Activated CD8-positive, alpha-beta memory T cell treated with anti-CD3 and anti-CD28 coated beads for 48 hours (primary cell): ENCODE measurements around the gene MS4A15.

Experiments used
- DNase-seq, 3 experiments: peaks; one replicate each; pipeline ENCODE4 v3.0.0-alpha.2; 2020; ENCODE audit warnings: low read depth in 2 of 3, low spot score in 2 of 3

The MS4A15 gene

DNA sequence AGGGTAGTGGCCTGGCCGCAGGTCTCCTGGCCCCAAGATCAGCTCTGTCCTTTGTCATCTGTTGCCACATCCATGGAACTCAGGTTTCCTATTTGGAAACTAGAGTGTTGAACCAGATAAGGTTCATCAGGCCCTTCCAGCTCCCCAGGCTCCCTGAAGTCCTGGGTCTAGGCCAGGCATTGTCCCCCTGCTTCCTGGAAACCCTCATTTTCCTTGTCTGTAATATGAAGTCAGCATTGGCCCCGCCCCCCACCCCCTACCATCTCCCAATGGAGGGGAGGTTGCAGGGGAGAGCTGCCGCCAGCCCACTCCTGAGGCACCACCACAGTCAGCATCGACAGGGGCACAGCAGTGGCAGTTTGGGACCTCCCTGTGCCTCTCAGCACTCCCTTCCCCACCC is 19.5 kb downstream of the MS4A15 start:
- DNase-seq, result no peak

DNA sequence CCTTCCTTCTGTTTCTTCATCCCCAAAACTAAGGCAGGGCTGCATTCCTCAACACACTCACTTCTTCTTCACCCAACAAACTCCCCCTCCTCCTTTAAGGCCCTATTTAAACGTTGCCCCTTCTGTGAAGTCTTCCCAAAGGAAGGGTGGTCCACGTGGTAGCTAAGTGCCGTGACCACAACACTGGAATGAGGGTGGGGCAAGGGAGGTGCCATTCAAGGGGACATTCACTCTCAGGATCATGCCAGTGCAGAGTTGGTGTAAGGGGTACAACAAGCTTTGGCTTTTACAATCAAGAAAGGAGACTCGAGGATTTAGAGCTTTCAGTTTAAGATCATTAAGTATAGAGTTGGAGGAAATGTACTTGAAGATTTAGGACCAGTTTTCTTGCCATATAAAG is 20.4 kb downstream of the MS4A15 start:
- no peak for DNase-seq

DNA sequence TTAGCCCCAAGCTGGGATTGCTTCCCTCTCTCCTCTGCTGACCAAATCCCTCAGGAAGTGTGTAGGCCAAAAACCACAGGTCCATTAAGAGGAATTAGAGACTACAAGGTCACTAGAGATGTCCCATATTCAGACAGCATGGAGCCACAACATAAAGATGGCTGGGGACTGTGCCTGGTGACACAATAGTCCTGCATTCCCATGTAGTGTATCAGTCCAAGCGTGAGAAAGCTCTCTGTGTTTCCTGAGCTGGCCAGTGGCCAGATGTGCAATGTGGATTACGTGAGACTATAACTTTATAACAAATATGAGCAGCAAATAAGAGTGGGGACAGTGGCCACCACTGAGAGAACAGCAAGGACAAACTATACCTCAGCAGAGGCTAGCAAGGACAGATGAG is 20.9 kb downstream of the MS4A15 start:
- no peak for DNase-seq

DNA sequence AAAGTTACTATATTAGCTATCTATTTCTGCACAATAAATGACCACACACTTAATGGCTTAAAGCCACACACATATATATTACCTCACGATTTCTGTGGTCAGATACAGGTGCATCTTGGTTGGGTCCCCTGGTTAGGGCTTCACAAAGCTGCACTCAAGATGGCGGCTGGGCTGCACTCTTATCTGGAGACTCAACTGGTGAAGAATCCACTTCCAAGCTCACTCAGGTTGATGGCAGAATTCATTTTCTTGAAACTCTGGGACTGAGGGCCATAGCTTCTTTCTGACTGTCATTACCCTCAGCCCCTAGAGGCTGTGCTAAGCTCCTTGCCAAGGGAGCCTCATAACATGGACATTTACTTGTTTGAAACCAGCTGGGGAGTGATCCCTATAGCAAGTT is 23.4 kb downstream of the MS4A15 start:
- DNase-seq, result no peak

DNA sequence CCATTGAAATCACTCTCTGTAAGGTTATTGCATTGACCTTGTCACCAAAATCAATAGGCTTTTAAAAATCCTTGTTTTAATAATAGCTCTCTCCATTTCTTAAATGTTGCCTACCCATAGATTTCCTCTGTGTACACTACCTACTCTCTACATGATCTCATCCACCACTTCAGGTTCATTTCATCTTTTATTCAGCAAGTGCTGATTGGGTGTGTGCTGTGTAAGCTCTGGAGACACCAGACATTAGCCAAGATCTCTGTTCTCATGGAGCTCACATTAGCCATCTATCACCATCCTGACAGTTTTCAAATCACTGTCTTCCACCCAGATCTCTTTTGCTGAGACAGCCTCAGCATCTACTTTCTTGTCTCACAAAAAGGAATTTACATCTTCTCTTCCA is 24.1 kb downstream of the MS4A15 start:
- no peak for DNase-seq

DNA sequence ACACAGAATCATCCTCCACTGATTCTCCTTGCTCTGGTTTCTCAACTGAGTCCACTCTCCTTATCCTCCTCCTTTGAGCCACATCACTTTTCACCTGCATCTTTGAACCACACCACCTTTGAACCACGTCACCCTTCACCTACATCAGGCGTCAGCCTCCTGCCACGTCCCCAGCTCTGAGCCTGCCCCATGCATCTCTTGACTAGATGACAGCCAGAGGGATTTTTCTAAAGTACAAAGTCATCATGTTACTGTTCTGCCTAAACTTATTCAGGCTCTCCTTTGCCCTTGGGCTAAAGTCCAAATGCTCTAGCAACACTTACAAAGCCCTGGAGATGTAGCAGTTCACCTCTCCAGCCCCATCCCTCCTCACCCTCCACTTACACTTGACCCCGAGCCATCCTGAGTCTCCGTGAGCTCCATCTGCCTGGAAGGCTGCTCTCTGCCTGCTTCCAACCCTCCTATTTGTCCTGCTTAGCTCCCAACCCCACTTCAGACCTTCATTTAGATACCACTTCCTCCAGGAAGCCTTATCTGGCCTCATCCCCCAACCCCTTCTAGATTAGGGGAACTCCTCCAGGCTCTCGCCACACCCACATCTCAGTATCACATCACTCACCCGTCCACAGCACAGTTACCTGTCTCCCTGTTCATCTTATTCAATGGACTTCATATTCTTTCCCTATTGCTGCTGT is 24.8 kb downstream of the MS4A15 start:
- DNase-seq, result no peak

DNA sequence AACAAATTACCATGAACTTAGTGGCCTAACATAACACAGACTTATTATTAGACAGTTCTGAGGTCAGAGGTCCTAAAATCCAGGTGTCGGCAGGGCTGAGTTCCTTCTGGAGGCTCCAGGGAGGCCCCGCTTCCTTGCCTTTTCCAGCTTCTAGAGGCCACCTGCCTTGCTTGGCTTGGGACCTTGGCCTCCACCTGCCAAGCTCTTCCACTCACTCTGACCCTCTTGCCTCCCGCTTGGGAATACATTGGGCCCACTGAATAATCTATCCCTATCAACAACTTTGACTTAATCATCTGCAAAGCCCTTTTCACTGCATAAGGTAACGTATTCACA is 25.3 kb downstream of the MS4A15 start:
- no peak for DNase-seq

DNA sequence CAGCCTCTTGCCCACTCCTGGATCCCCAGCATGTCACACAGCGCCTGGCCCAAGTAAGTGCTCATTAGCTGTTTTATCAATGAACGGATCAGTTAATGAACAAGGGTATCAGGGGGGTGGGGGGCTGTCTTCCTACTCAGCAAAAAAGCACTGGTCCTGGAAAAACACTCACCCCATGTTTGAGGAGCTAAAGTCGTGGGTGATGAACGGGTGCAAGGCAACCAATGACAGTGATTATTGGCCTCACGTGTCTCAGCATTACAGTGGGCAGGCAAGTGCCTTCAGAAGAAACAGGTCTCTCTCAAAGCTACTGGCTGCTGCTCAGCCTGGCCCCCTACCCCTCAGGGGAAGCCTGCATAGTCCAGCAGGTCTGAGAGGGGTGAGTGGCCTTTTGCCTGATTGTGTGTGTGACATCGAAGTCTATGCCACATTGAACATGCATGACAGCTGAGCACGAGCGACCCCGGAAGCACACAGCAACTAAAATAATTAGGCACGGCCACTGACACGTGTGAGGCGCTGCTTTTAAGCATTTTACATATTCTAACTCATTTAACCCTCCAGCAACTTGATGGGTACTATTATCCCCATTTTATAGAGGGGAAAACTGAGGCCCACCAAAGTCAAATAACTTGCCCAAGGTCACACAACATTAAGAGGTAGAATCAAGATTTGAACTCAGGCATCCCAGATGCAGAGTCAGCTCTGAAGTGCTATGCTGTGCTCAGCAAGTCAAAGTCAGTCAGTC is 25.9 kb downstream of the MS4A15 start:
- DNase-seq, result no peak

DNA sequence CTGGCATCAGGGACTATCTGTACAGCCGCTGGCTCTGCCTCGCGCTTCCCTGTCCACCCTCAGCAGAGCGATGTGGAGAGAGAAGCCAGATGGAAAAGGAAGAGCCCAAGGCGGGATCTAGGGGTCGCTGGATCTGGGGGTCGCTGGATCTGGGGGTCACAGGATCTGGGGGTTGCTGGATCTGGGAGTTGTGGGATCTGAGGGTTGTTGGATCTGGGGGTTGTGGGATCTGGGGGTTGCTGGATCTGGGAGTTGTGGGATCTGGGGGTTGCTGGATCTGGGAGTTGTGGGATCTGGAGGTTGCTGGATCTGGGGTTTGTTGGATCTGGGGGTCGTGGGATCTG is 26.4 kb downstream of the MS4A15 start:
- no peak for DNase-seq

DNA sequence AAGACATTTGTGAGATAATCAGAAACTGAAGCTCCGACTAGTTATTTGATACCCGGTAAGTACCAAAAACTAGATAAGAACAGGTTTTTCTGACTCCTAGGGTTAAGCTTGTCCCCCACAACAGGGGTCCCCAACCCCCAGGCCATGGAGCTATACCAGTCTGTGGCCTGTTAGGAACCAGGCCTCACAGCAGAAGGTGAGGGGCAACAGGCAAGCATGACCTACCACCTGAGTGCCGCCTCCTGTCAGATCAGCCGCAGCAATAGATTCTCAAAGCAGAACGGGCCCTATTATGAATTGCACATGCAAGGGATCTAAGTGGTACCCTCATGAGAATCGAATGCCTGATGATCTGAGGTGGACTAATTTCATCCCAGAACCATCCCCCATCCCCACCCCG is 27.2 kb downstream of the MS4A15 start:
- DNase-seq, result no peak

DNA sequence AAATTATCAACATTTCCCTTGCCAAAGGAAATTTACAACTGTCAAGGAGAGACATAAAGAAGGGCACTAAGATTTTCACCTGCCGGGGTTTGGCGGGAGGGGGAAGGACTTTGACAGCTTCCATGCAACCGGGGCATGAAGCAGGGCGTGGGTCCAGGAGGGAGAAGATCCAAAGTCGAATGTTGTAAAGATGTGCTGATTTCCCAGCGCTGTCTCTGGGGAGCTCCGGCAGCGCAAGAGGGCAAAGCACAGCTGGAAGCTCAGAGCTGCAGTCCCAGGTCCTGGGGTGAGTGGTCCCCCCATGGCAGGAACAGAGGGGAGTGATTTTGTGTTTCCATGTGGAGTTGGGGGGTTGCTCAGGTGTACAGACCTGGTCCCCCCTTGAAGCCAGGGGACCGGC is 28.5 kb downstream of the MS4A15 start, which contains the start of gene MS4A10:
Gene MS4A10, plus strand, starts transcription at position 198 of the 400 bp plus-strand sequence. CDS start 5,003 bp downstream, outside the sequence.
- DNase-seq, result no peak

DNA sequence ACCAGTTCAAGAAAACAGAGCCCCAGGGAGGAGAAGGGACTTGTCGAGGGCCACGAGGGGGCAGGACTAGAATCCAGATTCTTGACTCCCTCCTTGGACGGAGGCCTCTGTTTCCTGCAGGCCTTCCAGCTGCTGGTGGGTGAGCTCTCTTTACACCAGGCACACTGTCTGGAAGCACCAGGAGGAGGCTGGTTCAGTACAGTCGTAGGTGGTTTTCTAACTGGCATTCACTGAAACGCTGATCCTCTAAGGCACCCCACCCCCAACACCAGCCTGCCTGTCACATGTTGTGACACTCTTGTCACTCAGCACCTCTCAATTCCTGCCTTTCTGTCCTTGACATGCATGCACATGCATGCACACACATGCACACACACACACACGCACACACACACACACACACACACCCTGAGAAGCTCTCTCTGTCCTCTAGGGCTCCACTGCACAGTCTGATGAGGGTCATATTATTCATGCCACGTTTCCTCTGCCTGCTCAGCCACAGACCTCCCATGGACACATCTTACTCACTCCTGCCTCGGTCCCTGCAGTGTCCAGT is 29.2 kb downstream of the MS4A15 start:
- DNase-seq, result no peak

DNA sequence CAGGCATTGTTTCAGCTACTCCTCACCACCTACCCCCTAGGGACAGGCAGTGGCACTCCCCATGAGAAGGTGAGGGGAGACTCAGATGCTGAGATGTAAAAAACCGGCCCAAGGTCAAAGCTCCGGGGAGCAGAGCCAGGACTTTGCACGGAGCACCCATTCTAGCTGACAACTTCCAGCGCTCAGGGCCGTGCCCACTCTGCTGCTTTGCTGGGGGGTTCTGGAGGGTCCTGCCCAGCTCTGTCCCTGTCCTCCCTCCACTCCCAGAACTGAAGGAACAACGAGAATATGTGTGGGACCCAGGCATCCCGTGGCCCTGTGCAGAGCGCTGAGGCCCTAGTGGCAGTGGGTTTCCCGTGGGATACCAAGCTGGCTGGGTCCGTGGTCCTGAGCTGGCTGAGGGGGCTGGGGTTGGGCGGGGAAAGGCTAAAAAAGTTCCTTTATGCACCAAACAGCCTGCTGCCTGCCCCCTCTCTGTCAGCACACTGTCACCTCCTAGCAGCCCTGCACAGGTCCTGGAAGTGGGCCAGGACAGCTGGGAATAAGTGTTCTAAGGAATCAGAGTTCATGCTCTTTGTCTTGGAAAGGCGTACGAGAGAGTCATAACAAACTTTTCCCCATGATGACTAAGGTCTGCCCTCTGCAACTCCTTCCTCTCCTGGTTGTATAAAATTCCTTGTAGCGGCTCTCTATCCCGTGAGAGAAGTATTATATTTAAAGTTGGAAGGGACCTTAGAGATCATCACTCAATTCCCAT is 30.3 kb downstream of the MS4A15 start:
- DNase-seq, result no peak

DNA sequence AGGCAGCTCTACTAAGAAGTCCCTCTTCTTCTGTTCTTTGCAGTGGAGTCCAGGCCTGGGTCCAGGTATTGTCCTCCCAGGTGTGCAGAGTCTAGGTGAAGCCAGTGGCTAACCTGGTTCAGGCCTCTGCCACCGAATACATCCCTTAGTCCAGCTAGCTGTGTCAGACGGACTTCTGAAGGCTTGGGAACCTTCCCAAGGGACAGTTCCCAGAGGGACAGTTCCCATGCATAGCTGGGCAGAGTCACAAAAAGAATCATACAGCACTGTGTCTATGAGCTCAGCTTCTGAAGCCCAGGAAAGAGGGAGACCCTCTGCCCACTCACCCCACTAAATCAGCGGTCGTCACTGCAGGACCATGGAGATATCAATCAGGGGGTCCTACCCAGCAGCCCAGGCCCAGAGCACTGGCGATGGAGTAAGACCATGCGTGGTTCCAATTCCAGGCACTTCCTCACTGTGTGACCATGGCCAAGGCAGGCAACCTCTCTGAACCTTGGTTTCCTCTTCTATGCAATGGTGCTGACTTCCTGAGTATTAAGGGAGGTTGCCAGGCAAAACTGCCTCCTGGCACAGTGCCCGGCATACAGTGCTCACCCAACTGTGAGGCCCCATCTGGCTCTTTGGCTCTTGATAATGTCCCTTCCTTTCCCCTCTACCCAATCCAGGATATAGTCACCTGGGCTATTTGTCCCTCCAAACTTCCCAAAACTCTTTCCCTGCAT is 31.9 kb downstream of the MS4A15 start:
- DNase-seq, result no peak

DNA sequence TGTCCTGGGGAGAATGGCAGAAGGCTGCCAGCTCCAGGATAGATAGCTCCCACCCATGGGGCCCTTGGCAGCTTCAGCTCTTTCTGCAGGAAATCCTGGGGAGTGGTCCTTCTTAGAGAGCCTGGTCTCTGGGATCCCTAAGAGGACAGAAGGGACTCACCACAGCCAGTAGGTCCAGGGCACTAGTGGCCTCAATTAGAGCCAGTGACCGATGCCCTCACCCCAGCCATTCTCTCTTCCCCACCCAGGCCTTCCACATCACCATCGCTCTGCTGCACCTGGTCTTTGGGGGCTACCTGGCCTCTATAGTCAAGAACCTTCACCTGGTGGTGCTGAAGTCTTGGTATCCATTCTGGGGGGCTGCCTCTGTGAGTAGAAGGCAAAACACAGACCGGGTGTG is 34.1 kb downstream of the MS4A15 start:
- DNase-seq, result no peak

DNA sequence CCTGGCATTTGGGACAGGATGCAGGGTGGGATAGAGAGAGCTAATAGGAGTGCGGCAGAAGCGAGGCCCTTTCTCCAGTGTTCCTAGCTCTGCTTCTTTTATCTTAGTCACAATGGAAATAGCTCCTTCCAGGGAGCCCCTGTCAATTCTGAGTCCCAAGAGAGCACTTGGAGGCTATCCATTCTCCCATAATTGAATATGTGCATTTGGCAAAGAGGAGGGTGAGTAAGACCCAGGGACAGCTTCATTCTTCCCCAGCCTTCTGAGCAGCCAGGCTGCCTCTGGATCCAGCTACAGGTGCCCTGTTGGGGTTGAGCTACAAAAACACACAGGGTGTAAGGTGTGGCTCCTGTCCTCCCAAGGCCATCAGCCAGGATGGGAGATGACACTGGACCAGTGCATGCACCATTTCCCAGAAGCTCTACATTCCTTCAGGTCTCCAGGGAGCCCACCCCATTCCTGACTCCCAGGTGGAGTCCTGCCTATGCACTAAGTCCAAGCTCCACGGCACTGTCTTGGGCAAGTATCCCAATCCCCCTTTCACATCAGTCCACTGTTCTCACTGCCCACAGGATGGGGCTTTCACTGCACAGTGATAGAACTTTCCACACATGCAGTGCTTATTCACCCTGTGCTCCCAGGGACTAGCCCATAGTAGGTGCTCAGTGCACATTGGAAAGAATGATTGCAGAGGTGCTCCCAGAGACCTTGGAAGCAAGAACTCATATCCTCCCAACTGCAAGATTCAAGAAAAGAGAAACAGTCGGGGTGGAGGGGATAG is 34.7 kb downstream of the MS4A15 start:
- DNase-seq, result no peak

DNA sequence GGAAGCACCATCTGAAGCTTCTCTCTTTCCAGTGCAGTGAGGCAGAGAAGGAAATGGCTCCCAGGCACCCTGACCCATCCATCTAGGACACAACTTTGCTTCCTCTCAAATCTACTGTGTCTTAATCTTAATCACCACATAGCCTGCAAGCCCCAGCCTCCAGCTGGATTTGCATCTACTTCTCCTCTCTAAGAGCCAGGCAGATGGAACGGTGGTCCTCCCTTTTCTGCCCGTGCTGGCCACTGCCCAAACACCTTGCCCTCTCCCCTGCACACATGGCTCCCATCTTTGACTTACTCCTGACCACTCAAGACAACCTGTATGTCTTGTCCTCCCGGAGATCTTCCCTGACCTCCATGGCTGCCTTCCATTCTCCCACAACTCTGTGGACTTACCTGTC is 35.9 kb downstream of the MS4A15 start:
- DNase-seq, result no peak

DNA sequence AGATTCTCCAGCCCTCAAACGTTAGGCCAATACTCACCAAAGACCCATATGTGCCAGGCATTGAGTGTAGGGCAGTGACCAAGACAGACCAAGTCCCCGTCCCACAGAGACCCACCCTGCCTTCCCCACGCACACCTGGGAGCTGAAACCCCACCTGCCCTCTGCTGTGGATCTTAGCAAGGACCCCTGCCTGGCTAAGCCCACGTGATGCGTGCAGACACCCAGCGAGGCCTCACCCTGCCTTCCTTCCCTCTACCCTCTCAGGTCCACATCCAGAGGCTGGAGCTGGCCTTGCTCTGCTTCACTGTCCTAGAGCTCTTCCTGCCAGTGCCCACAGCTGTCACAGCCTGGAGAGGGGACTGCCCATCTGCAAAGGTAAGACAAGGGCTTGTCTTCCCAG is 38.6 kb downstream of the MS4A15 start:
- DNase-seq, result no peak

DNA sequence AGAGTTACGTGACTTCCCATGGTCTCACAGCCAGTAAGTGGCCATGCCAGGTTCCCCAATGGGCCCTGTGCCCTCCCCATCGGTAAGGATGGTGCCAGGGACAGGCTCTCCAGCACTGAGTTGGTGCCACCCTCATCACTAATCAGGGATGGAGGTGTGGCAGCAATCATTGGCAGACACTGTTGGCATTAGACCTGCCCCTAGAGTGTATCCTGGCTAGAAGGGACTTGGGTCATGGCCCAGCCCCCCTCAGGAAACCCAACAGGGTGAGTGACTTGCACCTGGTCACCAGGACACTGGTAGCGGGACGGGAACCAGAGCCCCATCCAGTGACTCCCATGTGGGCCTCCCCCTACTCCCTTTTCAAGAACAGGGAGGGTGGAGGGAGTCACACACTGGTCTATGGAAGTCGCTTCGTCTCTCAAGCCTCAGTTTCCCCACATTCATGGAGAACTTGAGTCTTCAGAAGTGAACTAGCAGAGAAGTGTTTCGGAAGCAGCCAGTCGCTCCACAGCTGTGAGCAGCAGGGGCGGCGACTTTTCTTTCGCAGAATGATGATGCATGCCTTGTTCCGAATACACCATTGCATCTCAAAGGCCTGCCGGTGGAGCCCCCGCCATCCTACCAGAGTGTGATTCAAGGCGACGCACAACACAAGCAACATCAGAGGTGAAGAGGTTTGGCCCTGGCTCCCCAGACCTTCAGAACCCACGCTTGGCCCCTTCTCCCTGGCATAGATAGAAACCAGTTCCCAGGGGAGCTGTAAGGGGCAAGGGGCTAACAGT is 41.4 kb downstream of the MS4A15 start:
- no peak for DNase-seq

DNA sequence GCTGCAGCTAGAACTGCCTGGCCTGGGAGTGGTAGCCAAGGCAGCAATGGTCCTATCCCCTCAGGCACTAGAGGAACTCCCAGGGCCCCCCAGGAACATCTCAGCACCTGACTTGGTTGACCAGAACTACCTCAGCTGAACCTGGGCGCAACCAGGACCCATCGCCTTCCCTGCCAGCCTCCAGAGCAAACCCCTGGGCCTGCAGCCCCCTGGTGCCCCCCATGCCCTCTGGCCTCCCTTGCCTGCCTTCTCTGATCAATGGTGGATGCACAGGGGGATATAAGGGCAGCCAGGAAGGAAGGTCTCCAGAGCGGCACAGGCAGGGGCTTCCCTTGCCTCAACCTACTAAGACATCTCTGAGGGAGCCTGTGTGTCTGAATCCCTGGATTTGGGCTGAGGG is 42.0 kb downstream of the MS4A15 start:
- DNase-seq, result no peak
